Activated CD4-positive, alpha-beta T cell treated with anti-CD3 and anti-CD28 coated beads, Interleukin-2, amount 50 U/mL, for 48 hours (primary cell): ENCODE data around the gene BCL2L2.
A peak's percentile ranks its signal among the peaks of the same experiment; 100 is the strongest.
"Not testable (repeated sequence)": the region's sequence is repeated elsewhere in the genome, so short reads cannot be mapped to it uniquely, and the experiment has no call there.

Experiments
- DNase-seq, 2 experiments: peaks; one replicate each; pipeline ENCODE4 v3.0.0-alpha.2; 2020

BCL2L2 gene

GRCh38 chr14:23306412-23307145 is at the start of gene BCL2L2:
Gene BCL2L2, plus strand, starts transcription at chr14:23306833. Its CDS starts 935 bp downstream, at chr14:23307768.
- peak in 1 of 2 experiments; percentile 17 for DNase-seq

- DNase-seq: no peak
Observed at GRCh38 chr14:23258256-23258655, 48.4 kb upstream of the BCL2L2 start.

GRCh38 chr14:23259426-23259825 is 47.2 kb upstream of the BCL2L2 start:
- DNase-seq: no peak

GRCh38 chr14:23260849-23261248 is 45.8 kb upstream of the BCL2L2 start:
- not testable (repeated sequence) for DNase-seq

- DNase-seq: no peak
Observed at GRCh38 chr14:23269193-23269592, 37.4 kb upstream of the BCL2L2 start.

GRCh38 chr14:23275412-23275811 is 31.2 kb upstream of the BCL2L2 start:
- no peak for DNase-seq

GRCh38 chr14:23277189-23277588 is 29.4 kb upstream of the BCL2L2 start:
- DNase-seq: no peak

GRCh38 chr14:23277928-23278327 is 28.7 kb upstream of the BCL2L2 start:
- DNase-seq: not testable (repeated sequence)

- no peak for DNase-seq
Observed at GRCh38 chr14:23281247-23281646, 25.4 kb upstream of the BCL2L2 start.

GRCh38 chr14:23284654-23285529 is 21.7 kb upstream of the BCL2L2 start:
- DNase-seq: peak; percentile 11 to 34

GRCh38 chr14:23285530-23286019 is 21.1 kb upstream of the BCL2L2 start:
- DNase-seq: no peak

GRCh38 chr14:23286020-23286901 is 20.4 kb upstream of the BCL2L2 start, which contains the start of gene HOMEZ:
Gene HOMEZ, minus strand, starts transcription at chr14:23286132. Its CDS starts 180 bp downstream, at chr14:23285952.
- peak; percentile 99 to 100 for DNase-seq

GRCh38 chr14:23286902-23287479 is 19.6 kb upstream of the BCL2L2 start:
- no peak for DNase-seq

- DNase-seq: peak; percentile 47 to 57
Observed at GRCh38 chr14:23294734-23295561, 11.7 kb upstream of the BCL2L2 start.

- DNase-seq: no peak
Observed at GRCh38 chr14:23296012-23296777, 10.4 kb upstream of the BCL2L2 start.

- DNase-seq: no peak
Observed at GRCh38 chr14:23297096-23297495, 9.5 kb upstream of the BCL2L2 start.

GRCh38 chr14:23297611-23298277 is 8.9 kb upstream of the BCL2L2 start:
- DNase-seq: no peak

- DNase-seq: no peak
Observed at GRCh38 chr14:23299211-23299957, 7.2 kb upstream of the BCL2L2 start.
